GM12878 (cell line): ENCODE data around the gene CDKN2B. TPM values are rescaled to one million over a fixed set of nuclear protein-coding genes. Genes with fewer than 3 reads are reported as not detected.

Experiments used
- ATAC-seq: fragments of 200-7000 bp; cut with Tn5 transposase; 3 replicates; pipeline ENCODE4 v1.9.1; 2020; ENCODE audit warnings: mild to moderate bottlenecking, moderate library complexity
- BruUV-seq: library from RNA; stranded (reverse); fragments of 400-500 nt; replicated peaks from 2 replicates; lab custom pipeline; 2021; lab: Mats Ljungman, UMichigan
- CTCF ChIA-PET: fragments of 300-600 bp; sonication (Branson Sonifier 250); formaldehyde crosslinking; extraction: SDS; loops from one replicate; lab custom pipeline; 2021; ENCODE audit warnings: inconsistent platforms; lab: Yijun Ruan, JAX
- POLR2A ChIA-PET: fragments of 350-600 bp; formaldehyde crosslinking; extraction: SDS; loops from one replicate; lab custom pipeline; 2021; ENCODE audit warnings: inconsistent platforms; lab: Charles Lee
- RAD21 ChIA-PET: fragments of 300-600 bp; sonication (Branson Sonifier 250); formaldehyde crosslinking; loops from one replicate; lab custom pipeline; 2023; ENCODE audit warnings: antibody characterized with exemption; ENCODE audit not compliant: unreplicated experiment; lab: Charles Lee
- SMC1A ChIA-PET: fragments of 300-600 bp; sonication (Branson Sonifier 250); formaldehyde crosslinking; loops from one replicate; lab custom pipeline; 2023; ENCODE audit not compliant: unreplicated experiment, uncharacterized antibody; lab: Charles Lee
- DNase-seq: peaks from one replicate; pipeline ENCODE4 v3.0.0-alpha.2; 2011; ENCODE audit warnings: low read depth, low spot score
- FAIRE-seq: peaks from 3 replicates; lab custom pipeline; 2011; peaks lifted over from hg19 to GRCh38; lab: Jason Lieb, UNC
- H2AFZ ChIP-seq: 2 replicates; pipeline ENCODE4 v1.6.0; 2011; ENCODE audit warnings: low read depth, low read length, control low read depth; ENCODE audit not compliant: control insufficient read depth
- H3K27ac ChIP-seq: 2 replicates; pipeline ENCODE4 v1.5.1; 2011; ENCODE audit warnings: control low read depth; ENCODE audit not compliant: control insufficient read depth, insufficient read depth
- H3K27me3 ChIP-seq, 2 experiments: replicated peaks in 1 of 2; 2 replicates each; pipeline versions ENCODE4 v1.6.0 to v1.6.1; 2011; ENCODE audit warnings: low read length in 1 of 2; ENCODE audit not compliant: control insufficient read depth in 2 of 2, insufficient read depth in 2 of 2
- H3K36me3 ChIP-seq, 2 experiments: 2 replicates each; pipeline ENCODE4 v1.5.1; 2011; ENCODE audit warnings: low read length in 1 of 2; ENCODE audit not compliant: control insufficient read depth in 2 of 2, insufficient read depth in 2 of 2
- H3K4me1 ChIP-seq: 2 replicates; pipeline ENCODE4 v1.6.1; 2011; ENCODE audit warnings: mild to moderate bottlenecking, low read length, moderate library complexity, mixed read lengths; ENCODE audit not compliant: control insufficient read depth, insufficient read depth
- H3K4me2 ChIP-seq: 2 replicates; pipeline ENCODE4 v1.6.0; 2011; ENCODE audit warnings: control low read depth; ENCODE audit not compliant: control insufficient read depth, insufficient read depth
- H3K4me3 ChIP-seq: fragments of 200-600 bp; sonication (generic); 2 replicates; pipeline ENCODE4 v1.5.1; 2016
- H3K79me2 ChIP-seq: 2 replicates; pipeline ENCODE4 v1.6.0; 2011; ENCODE audit warnings: low read length; ENCODE audit not compliant: control insufficient read depth, insufficient read depth
- H3K9ac ChIP-seq: 2 replicates; pipeline ENCODE4 v1.8.0; 2011; ENCODE audit warnings: low read length, control low read depth, mixed read lengths; ENCODE audit not compliant: control insufficient read depth, insufficient read depth
- H3K9me3 ChIP-seq: replicated peaks from 3 replicates; pipeline ENCODE4 v1.5.1; 2011; ENCODE audit warnings: mild to moderate bottlenecking, low read length; ENCODE audit not compliant: control insufficient read depth, insufficient read depth
- H4K20me1 ChIP-seq: 2 replicates; pipeline ENCODE4 v1.6.0; 2011; ENCODE audit not compliant: control insufficient read depth, insufficient read depth
- MTA3 ChIP-seq: IDR thresholded peaks from 2 replicates; pipeline ENCODE4 v1.6.1; 2012; ENCODE audit warnings: low read length, inconsistent platforms, borderline replicate concordance
- RAD21 ChIP-seq: IDR thresholded peaks from 2 replicates; pipeline ENCODE4 v1.6.1; 2011; ENCODE audit warnings: mild to moderate bottlenecking, low read depth, low read length, moderate library complexity; ENCODE audit not compliant: insufficient read depth
- SMC3 ChIP-seq: IDR thresholded peaks from 2 replicates; pipeline ENCODE4 v1.6.1; 2011; ENCODE audit warnings: low read length, improper control_type of control experiment, borderline replicate concordance
- WGBS: methylation state at CpG from one replicate; pipeline ENCODE4 v1.1.6; 2016; ENCODE audit warnings: low lambda C conversion rate; ENCODE audit not compliant: insufficient replicate concordance, insufficient coverage; ENCODE audit errors: missing lambda C conversion rate; 5-methylcytosine and 5-hydroxymethylcytosine counted together
- in situ Hi-C: fragments of 300-500 bp; cut with MboI; formaldehyde crosslinking; loops from 9 replicates; pipeline ENCODE4 v1.14.3; 2018; ENCODE audit warnings: mixed read lengths
- intact Hi-C: fragments of 100-400 bp; cut with micrococcal nuclease; formaldehyde crosslinking; loops from one replicate; pipeline ENCODE4 v1.14.2; 2022; ENCODE audit not compliant: unreplicated experiment
- polyA plus RNA-seq, 11 experiments: library from polyadenylated mRNA; depleted of rRNA in 4 of 11; unstranded in 6 of 11; stranded (reverse) in 5 of 11; fragments of >200 nt; fragmentation: Nextera tagmentation in 4 of 11; fragmentation: Illumina TruSeq in 1 of 11; extraction: Ambion mirVana in 4 of 11; extraction: Trizol in 1 of 11; gene quantifications; 1 replicate in 1 of 11; 2 replicates in 10 of 11; pipeline versions ENCODE4 v1.2.1 to v1.2.3, GENCODE V29; 2011 to 2016; ENCODE audit warnings: inconsistent platforms in 2 of 11, missing spikeins in 2 of 11, low read depth in 1 of 11
- total RNA-seq, 4 experiments: library from RNA; depleted of rRNA in 3 of 4; stranded (reverse); fragments of >200 nt in 3 of 4; fragmentation: Illumina TruSeq in 1 of 4; extraction: Trizol in 1 of 4; gene quantifications; 2 replicates each; pipeline versions ENCODE4 v1.2.1 to v1.2.3, GENCODE V29; 2013 to 2021
- TF ChIP-seq, protein P1 (sequence below), 3 experiments: IDR thresholded peaks in 2 of 3; conservative IDR thresholded peaks in 1 of 3; 2 replicates each; pipeline ENCODE4 v1.5.1; 2011; ENCODE audit warnings: low read depth in 3 of 3, low read length in 3 of 3, mild to moderate bottlenecking in 3 of 3, control low read depth in 2 of 3, moderate library complexity in 2 of 3, inconsistent platforms in 1 of 3, mixed read lengths in 1 of 3; ENCODE audit not compliant: control insufficient read depth in 2 of 3, insufficient read depth in 1 of 3; ENCODE audit errors: extremely low read depth in 1 of 3

Gene CDKN2B
- total and polyA plus RNA-seq, 10 of the 15 experiments (the other 5 are each of a cell fraction or from before 2014, with no cell fraction given), result 0.03 to 0.47 (median 0.08) TPM; not detected in 1

GRCh38 chr9:22037954-22038690 is 29.0 kb upstream of the CDKN2B start:
- no peak overlapping the region for H3K9ac ChIP-seq
- ATAC-seq, result peak; percentile 53; the same call in 2 of the 3 replicates
- BruUV-seq, result no TSS peak
- in situ Hi-C loops (loop anchor here (5.0 kb wide), 1 partner anchor 226 kb away; no protein-coding TSS in a partner anchor), intact Hi-C loops (loop anchor here (1.0 to 10.0 kb wide), 2 partner anchors 197 to 225 kb away; no protein-coding TSS in a partner anchor)
- no peak for DNase-seq
- H3K4me1 ChIP-seq, result no peaks in the 10 kb centered on the region
- no peak overlapping the region for H3K27ac ChIP-seq
- POLR2A ChIA-PET, result no interaction called here
- H3K4me2 ChIP-seq, result no peak overlapping the region
- H3K27me3 ChIP-seq, result no peaks in the 10 kb centered on the region; a peak in 1 of 4 replicates
- H2AFZ ChIP-seq, result no peak overlapping the region
- H3K36me3 ChIP-seq, result no peaks in the 10 kb centered on the region
- RAD21 ChIA-PET, result interaction anchor here (1.0 to 6.9 kb wide), 5 partner anchors 10 to 414 kb away, joined by 3 to 59 read pairs (median 3); no protein-coding TSS in a partner anchor
- H3K4me3 ChIP-seq, result no peak overlapping the region
- WGBS, result 0% methylated on average over 2 of the region's 2 CpGs
- no peaks in the 10 kb centered on the region for H3K9me3 ChIP-seq
- SMC1A ChIA-PET, result interaction anchor here (0.8 to 5.2 kb wide), 11 partner anchors 10 to 417 kb away, joined by 3 to 56 read pairs (median 4); partner anchors contain the start of gene CDKN2B
- no peaks in the 10 kb centered on the region for H3K79me2 ChIP-seq
- no peak for FAIRE-seq
- no peaks in the 10 kb centered on the region for H4K20me1 ChIP-seq
- TF ChIP-seq, protein P1, sequence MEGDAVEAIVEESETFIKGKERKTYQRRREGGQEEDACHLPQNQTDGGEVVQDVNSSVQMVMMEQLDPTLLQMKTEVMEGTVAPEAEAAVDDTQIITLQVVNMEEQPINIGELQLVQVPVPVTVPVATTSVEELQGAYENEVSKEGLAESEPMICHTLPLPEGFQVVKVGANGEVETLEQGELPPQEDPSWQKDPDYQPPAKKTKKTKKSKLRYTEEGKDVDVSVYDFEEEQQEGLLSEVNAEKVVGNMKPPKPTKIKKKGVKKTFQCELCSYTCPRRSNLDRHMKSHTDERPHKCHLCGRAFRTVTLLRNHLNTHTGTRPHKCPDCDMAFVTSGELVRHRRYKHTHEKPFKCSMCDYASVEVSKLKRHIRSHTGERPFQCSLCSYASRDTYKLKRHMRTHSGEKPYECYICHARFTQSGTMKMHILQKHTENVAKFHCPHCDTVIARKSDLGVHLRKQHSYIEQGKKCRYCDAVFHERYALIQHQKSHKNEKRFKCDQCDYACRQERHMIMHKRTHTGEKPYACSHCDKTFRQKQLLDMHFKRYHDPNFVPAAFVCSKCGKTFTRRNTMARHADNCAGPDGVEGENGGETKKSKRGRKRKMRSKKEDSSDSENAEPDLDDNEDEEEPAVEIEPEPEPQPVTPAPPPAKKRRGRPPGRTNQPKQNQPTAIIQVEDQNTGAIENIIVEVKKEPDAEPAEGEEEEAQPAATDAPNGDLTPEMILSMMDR (IDR thresholded peaks at IDR 0.05 in 2 of 3, conservative IDR thresholded peaks at IDR 0.05 in 1 of 3; ENCODE audit: control insufficient read depth in 2 of 3, extremely low read depth in 1 of 3, insufficient read depth in 1 of 3, low read depth in 3 of 3, low read length in 3 of 3), result peak; percentile 30 to 48 (median 34); a peak in 4 of 6 replicates
- TF ChIP-seq MTA3 (no peak), SMC3 (peak; percentile 71; the same call in 1 of the 2 replicates), RAD21 (peak; percentile 76)
- TF ChIP-seq, all 136 proteins: peak for 3
- CTCF ChIA-PET, result interaction anchor here (0.6 to 9.7 kb wide), 20 partner anchors 8 to 605 kb away, joined by 3 to 182 read pairs (median 4); partner anchors contain the start of genes CDKN2A, CDKN2B and CDKN2B-AS1
